Measurements from ENCODE around the gene MAEA.

- TF ChIP-seq CTCF (conservative IDR thresholded peaks at IDR 0.05) (no peak), ZFX (IDR thresholded peaks at IDR 0.05) (no peak)
Measured at GRCh38 chr4:1310031-1310795, 20.5 kb downstream of the MAEA start.

All from C4-2B (cell line).